Fibroblast of skin of left biceps (primary cell): ENCODE results near the gene NMNAT2.
A peak's percentile ranks its signal among the peaks of the same experiment; 100 is the strongest.

Experiments used
- DNase-seq, 2 experiments: peaks; one replicate each; pipeline ENCODE4 v3.0.0-alpha.2; 2013; ENCODE audit warnings: low read depth in 2 of 2

NMNAT2 gene

GRCh38 chr1:183315991-183316758 is 102.0 kb downstream of the NMNAT2 start:
- DNase-seq = no peak

DNA sequence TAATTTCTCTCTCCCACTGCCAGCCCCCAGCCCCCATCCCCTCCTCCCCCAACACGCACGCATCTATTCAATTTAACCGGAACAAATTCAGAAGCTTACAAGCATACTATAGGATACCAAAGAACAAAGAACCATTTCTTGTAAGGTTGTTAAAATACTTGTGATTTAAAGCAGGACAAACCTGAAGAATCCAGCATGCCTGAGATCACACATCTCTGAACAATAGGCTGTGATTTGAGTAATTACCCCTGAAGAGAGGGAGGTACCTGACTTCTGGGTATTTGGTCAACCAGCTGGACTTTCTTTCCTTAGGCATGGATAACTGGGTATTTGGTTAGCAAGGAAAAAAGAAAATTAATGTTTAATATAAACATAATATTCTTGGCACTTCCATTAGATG is 105.1 kb downstream of the NMNAT2 start:
- no peak for DNase-seq

- no peak for DNase-seq
These were observed 107.3 kb downstream of the NMNAT2 start for GRCh38 chr1:183310753-183311479.

- DNase-seq = no peak
These were observed 109.5 kb downstream of the NMNAT2 start for GRCh38 chr1:183308719-183309118.

GRCh38 chr1:183306317-183307042 is 111.7 kb downstream of the NMNAT2 start:
- no peak for DNase-seq

DNA sequence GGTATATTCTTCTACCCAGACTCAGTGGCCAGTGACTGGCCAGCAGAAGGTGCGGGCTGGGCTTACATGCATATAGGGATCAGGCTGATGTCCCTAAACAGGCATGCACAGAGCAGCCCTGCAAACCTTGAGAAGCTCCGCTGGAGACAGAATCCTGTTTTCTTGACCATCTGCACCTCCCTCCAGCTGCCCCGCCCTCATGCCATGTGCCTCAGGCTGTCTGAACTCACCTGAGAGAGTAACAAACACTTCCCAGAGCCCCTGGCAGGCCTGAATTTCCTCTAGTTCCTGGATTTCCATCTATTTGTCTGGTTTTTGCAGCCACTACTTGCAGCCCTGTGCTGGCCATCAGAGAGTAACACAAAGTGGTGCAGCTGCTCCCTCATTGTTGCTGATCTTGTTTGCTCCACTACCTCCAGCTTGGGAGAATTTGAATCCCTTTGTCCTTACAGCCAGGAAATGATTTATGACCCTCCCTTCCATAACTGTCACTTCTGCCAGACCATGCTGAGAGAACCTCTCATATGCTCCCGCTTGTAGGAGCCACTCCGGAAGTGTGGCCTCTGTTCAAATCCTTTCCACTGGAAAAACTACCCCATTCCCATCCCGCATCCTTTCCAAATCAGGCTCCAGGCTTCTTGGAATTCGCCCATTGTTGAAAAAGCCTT is 113.6 kb downstream of the NMNAT2 start:
- DNase-seq = no peak

GRCh38 chr1:183303901-183304300 is 114.3 kb downstream of the NMNAT2 start:
- DNase-seq = no peak

DNA sequence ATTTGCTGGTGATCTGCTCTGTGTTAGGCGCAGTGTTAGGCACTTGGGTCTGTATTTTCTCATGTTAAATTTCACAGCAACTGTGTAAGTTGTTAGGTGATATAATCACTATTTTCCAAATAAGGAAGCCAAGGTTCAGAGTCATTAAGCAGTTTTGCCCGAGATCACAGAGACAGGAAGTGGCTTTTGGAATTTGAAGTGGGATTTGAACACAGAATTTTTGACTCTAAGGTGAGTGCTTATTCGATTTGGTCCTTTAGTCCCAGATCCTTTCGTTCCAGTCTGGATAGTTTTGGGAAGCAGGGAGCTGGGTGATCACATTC is 114.9 kb downstream of the NMNAT2 start:
- no peak for DNase-seq

DNA sequence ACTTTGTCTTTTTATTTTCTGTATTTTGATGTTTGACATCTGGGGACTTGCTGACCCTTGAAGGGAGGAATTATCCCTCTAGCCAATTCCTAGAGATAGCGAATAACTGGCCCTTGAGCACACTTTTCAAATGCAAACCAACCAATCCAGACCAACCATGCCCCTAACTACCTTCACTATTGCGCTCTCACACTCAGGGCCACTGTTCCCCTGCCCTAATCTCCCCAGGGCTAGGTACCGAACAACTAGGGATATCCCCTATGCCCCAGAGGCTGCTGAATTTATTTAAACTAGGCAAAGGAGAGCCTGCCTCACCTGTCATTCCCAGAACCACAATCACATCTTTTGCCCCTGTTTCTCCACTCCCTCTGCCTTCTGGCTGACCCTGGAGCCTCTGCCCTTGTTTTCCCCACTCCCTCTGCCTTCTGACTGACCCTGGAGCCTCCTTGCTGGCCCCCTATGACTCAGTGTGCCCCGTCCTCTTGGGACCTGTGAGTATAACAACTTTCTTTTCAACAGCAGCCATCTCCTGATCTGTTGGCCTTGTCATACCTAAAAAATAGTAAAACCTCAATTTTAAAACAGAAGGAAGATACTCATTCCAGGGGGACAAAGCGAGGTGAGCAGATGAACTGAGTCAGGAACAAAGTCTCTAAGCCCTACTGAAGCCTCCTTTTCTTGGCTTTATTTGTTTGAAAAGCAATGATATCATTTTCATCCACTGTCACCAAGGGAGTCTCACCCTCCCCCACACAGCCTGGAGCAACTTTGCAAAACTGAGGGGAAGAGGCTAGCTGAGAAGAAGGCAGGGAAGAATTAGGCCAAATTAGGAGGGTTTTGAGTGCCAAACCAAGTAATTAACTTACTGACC is 115.5 kb downstream of the NMNAT2 start:
- DNase-seq = no peak

DNA sequence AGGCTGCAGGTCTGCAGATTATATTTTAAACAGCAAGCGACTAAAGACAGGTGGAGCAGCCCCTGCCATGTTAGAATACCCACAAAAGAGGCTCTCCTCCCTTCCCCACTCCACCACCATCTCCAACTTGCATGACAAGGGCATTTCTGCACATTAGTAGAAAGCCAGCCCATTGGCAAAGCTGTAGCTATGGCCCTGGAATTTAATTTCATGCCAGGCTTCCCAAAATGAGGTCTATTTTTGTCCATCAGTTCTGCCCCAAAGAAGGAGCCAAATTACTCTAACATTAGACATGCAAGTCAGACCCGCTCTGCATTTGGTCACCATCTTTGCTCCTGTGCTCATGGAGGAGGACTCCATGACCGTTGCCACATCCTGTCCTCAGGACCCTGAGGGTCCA is 116.9 kb downstream of the NMNAT2 start:
- no peak for DNase-seq

- no peak for DNase-seq
These were observed 117.4 kb downstream of the NMNAT2 start for GRCh38 chr1:183300828-183301227.

- DNase-seq = no peak
These were observed 117.8 kb downstream of the NMNAT2 start for GRCh38 chr1:183300395-183300794.

DNA sequence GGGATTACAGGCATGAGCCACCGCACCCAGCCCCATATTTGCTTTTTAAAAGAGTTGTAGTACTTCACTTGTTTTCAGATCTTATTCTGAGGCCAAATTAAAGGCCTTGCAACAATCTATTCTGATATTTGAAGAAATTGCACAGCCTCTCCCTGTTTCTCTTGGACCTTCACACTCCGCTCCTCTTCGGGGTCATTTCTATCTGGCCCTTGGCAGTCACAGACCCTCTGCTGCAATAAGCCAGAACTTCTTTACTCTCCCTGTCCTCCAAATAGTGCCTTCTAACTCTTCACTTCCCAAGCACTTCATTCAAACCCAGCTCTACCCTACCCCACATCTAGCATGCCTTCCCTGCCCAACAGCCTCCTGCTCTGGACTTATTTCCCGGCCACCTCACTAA is 121.4 kb downstream of the NMNAT2 start:
- DNase-seq = no peak

GRCh38 chr1:183295521-183295920 is 122.7 kb downstream of the NMNAT2 start:
- DNase-seq = no peak

- no peak for DNase-seq
These were observed 124.3 kb downstream of the NMNAT2 start for GRCh38 chr1:183293876-183294275.

GRCh38 chr1:183293241-183293640 is 124.9 kb downstream of the NMNAT2 start:
- DNase-seq = no peak

DNA sequence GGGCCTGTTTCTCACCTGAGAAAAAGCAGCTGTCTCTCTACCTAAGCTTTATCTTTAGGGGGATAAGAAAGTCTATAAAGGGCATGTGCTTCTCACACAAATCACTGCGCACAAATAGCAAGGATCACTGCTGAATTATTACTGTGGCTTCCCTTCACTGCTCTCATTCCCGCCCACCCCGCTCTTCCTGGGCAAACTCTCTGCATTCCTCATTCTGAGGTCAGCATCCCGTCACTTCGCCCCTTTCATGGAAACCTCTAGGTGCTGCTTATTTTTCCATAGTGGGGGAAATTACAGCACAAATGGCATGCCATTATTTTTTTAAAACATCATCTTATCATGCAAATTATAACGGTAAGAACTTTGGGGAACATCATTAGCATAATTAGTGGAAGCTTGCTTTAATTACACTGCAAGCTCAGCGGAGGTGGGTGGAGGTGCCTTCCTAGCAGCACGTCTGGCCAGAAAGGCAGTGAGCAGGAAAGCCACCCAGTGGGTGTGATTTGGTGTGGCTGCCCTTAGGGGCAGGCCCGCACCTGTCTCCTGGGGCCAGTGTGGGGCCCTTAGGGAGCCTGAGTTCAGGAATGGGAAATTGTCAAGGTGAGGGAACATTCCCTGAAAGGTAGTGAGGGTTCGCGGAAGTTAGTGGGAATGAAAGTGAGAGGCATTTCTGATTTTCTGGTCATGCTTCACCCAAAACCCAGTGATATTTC is 126.2 kb downstream of the NMNAT2 start:
- DNase-seq = peak in 1 of 2 experiments; percentile 36

GRCh38 chr1:183291216-183291762 is 126.9 kb downstream of the NMNAT2 start:
- no peak for DNase-seq

DNA sequence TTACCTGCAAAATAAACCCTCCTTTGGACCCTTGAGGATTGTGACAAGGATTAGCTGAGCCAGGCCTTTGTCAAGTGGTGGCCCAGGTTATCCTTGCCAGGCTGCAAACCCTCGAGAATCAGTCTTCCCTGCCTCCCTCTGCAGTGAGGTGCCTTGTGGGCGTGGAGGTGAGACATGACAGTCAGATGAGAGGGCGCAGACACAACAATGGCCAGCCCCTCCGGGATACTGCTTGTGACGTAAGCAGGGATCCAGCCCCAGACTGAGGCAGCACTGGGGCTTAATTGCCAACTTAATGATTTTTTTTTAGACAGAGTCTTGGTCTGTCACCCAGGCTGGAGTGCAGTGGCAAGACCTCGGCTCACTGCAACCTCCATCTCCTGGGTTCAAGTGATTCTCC is 127.6 kb downstream of the NMNAT2 start:
- DNase-seq = no peak

GRCh38 chr1:183289051-183289496 is 129.1 kb downstream of the NMNAT2 start:
- DNase-seq = no peak
